Posterior cingulate gyrus (tissue), 11 donors: Measurements from ENCODE around the gene BCAS4.
A peak's percentile ranks its signal among the peaks of the same experiment; 100 is the strongest.

ENCODE experiments used
- DNase-seq, 10 donors: peaks; one replicate each; pipeline versions ENCODE4 v3.0.0 to v3.0.0-alpha.2; 2020 to 2021; ENCODE audit warnings: mixed read lengths in 3 of 10
- intact Hi-C: fragments of 100-400 bp; cut with DNase I; formaldehyde crosslinking; loops from one replicate; pipeline ENCODE4 v1.15.1; 2023

BCAS4 gene

GRCh38 chr20:50848341-50848808 lies 53.5 kb downstream of the BCAS4 start:
- peak in 1 of 10 donors; percentile 16 for DNase-seq
- intact Hi-C loops = no loop called here

GRCh38 chr20:50848846-50849673 lies 54.2 kb downstream of the BCAS4 start:
- DNase-seq = peak in 1 of 10 donors; percentile 79
- intact Hi-C loops = no loop called here

- no peak for DNase-seq
- intact Hi-C loops = no loop called here
Observed at GRCh38 chr20:50850721-50851286, 55.9 kb downstream of the BCAS4 start.

GRCh38 chr20:50852085-50852484 lies 57.2 kb downstream of the BCAS4 start:
- no peak for DNase-seq
- intact Hi-C loops = no loop called here

- intact Hi-C loops = no loop called here
- no peak for DNase-seq
Observed at GRCh38 chr20:50854506-50855249, 59.8 kb downstream of the BCAS4 start.

DNA sequence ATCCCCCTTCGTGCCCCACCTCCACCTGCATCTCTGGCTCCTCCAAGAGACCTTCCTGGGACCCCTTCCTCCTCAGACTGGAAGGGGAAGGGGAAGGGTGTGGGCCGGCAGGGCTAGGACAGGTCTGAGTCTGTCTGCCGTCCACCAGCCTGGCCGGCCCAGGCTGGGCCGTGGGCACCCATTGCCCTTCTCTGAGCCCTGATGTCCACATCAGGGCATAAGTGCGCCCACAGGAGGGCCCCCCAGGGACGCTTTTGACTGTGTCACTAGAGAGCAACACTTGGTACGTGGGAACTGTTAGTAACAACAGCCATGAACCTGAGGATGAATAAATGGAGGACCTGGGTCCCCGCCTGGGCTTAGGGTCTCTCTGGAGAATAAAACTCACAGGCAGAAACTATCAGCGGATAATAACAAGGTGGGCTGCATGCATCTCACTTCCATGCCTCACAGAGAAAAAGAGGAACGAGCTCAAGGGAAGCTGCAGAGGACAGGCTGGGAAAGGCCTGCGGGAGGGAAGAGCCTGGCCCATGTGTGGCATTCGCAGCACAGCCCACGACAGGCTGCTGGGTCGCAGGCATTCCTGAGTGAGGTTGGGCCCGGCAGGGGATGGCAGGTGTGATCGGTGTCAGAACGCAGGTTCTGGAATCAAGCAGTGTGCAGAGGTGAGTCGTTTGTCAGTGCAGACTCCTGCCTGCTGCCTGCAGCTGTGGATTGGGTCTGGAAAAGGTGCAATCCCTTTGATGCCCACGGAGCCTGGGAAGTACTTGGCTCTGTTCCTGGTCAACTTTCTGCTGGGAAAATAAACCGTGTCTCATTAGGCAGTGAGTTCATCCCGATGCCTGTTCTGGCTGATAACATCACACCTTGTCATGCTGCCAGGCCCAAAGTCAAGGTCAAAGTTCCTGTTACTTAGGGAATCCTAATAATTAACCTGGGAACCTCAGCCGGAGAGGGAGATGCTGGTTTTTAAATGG lies 60.9 kb downstream of the BCAS4 start:
- DNase-seq = no peak
- intact Hi-C loops = no loop called here

GRCh38 chr20:50856475-50857041 lies 61.7 kb downstream of the BCAS4 start:
- intact Hi-C loops = no loop called here
- no peak for DNase-seq

GRCh38 chr20:50857348-50857747 lies 62.5 kb downstream of the BCAS4 start:
- intact Hi-C loops = no loop called here
- DNase-seq = no peak

GRCh38 chr20:50858525-50858924 lies 63.7 kb downstream of the BCAS4 start:
- no peak for DNase-seq
- intact Hi-C loops = no loop called here

DNA sequence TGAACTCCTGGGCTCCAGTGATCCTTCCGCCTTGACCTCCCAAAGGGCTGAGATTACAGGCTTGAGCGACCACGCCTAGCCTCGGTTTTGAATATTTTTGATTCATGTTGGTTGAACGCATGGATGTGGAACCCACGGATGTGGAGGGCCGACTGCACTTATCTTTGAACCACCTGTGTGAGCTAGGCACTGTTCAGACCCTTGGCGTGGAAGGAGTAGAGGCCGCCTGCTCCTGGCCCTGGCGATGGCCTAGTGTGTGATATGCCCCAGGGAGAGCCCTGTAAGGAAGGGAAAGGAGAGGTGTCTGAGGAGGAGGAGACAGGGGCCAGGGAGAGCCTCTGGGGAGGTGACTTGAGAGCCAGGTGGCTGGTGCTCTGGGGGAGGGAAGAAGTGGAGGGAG lies 64.3 kb downstream of the BCAS4 start:
- no peak for DNase-seq
- intact Hi-C loops = no loop called here

DNA sequence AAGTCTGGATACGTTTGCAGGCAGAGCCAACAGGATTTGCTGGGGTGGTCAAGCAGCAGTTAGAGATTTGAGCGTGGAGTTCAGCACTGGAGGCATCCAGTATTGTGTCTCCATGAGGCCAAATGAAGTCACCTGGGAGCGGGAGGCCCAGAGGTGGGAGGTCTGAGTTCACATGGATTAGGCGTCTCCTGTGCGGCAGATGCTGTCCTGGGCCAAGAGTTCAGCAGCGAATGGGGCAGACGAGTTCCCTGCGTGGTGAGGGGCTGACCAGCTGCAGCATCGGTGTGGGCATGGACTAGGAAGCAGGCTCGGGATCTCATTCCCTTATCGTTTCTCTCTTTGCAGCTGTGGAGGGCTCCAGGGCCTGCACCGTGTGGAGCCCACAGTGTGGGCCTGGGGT lies 66.2 kb downstream of the BCAS4 start:
- DNase-seq = no peak
- intact Hi-C loops = no loop called here

GRCh38 chr20:50862546-50862945 lies 67.7 kb downstream of the BCAS4 start:
- intact Hi-C loops = no loop called here

DNA sequence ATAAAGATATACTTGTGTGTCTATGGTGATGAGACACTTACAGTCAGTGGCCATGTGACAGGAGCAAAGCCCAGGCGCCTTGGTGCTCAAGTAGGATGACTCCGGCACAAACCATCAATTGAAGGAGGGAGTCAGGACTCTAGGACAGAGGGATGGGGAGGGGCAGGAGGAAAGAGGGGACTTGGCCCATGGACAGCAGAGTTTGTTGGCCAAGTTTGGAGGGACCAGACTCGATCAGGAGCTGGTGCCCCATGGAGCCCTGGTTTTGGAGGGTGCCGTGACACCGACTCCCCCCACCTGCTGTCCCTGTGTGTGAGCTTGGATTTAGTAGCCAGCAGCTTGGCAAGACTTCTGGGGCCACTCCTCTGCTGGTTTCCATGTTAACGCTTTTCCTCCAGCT lies 70.3 kb downstream of the BCAS4 start:
- intact Hi-C loops = no loop called here
- peak in 1 of 10 donors; percentile 53 for DNase-seq

More at GRCh38 chr20:50862546-50862945, 67.7 kb downstream of the BCAS4 start:
- DNase-seq = no peak

GRCh38 chr20:50865591-50865990 lies 70.7 kb downstream of the BCAS4 start:
- peak in 1 of 10 donors; percentile 29 for DNase-seq
- intact Hi-C loops = no loop called here

- peak in 2 of 10 donors; percentile 33 to 55 for DNase-seq
- intact Hi-C loops = no loop called here
Observed at GRCh38 chr20:50866036-50866685, 71.3 kb downstream of the BCAS4 start.

- peak in 1 of 10 donors; percentile 55 for DNase-seq
- intact Hi-C loops = no loop called here
Observed at GRCh38 chr20:50866831-50867230, 72.0 kb downstream of the BCAS4 start.

DNA sequence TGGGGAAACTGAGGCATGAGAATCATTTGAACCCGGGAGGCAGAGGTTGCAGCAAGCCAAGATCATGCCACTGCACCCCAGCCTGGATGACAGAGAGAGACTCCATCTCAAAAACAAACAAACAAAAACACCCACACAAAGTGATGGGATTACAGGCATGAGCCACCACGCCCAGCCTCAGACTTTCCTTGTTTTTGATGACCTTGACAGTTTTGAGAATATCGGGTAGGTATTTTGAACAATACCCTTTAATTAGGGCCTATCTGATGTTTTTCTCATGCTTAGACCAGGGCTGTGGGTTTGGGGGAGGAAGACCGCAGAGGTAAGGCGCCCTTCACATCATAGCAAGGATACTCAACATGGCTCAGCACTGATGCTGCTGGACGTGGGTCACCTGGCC lies 72.9 kb downstream of the BCAS4 start:
- DNase-seq = peak in 1 of 10 donors; percentile 5
- intact Hi-C loops = no loop called here

DNA sequence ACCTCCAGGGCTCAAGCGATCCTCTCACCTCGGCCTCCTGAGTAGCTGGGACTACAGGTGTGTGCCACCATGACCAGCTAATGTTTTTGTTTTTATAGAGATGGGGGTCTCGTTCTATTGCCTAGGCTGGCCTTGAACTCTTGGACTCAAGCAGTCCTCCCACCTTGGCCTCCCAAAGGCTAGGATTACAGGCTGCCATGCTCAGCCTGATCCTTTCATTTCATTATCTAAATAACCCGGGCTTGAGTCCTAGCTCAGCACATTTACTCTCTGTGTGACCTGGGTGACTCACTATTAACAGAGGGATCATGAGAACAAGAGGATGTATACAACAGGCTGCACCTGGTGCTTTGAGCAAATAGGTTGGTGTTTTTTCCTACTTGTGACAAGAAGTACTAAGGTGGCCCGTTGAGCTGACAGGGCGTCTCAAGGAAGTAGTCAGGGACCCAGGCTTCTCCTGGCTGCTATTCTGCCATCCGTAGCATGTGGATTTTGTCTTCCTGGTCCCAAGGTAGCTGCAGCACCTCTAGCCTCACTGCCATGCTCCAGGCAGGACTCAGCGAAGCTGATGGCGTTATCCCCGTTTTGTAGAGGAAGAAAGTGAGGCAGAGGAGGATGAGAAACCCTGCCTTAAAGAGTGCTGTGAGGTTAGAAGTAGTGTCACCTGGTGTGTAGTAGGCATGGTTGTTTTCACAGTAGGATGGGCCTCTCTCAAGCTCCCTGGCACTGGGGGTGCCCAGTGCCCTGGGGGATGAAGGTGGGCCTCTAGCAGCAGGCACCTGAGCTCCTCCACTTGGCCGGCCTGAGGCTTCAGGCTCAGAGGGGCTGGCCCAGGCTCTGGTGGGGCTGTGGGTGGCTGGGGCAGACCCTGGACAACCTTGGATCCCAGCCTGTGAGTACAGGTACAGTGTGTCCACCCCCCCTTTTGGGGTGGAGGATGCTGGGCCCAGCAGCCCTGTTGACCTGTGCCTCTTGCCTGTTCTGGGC lies 73.9 kb downstream of the BCAS4 start:
- DNase-seq = peak in 2 of 10 donors; percentile 4 to 31
- intact Hi-C loops = no loop called here
